IPS-18a (cell line): ENCODE measurements around the gene ZCCHC13.
"Not testable (repeated sequence)": the region's sequence is repeated elsewhere in the genome, so short reads cannot be mapped to it uniquely, and the experiment has no call there.

Experiments
- H3K27ac ChIP-seq: one replicate; pipeline ENCODE4 v1.5.1; 2013; ENCODE audit warnings: low read length
- H3K27me3 ChIP-seq: one replicate; pipeline ENCODE4 v1.6.1; 2013; ENCODE audit warnings: mild to moderate bottlenecking, low read length; ENCODE audit not compliant: control insufficient read depth, insufficient read depth
- H3K36me3 ChIP-seq: one replicate; pipeline ENCODE4 v1.6.1; 2013; ENCODE audit warnings: low read depth, low read length; ENCODE audit not compliant: control insufficient read depth
- H3K4me1 ChIP-seq: one replicate; pipeline ENCODE4 v1.6.1; 2013; ENCODE audit warnings: low read depth, low read length; ENCODE audit not compliant: control insufficient read depth
- H3K4me3 ChIP-seq: one replicate; pipeline ENCODE4 v1.5.1; 2013; ENCODE audit warnings: low read length
- H3K9ac ChIP-seq: one replicate; pipeline ENCODE4 v1.6.1; 2013; ENCODE audit warnings: mild to moderate bottlenecking, low read length, moderate library complexity
- H3K9me3 ChIP-seq: one replicate; pipeline ENCODE4 v1.6.1; 2013; ENCODE audit warnings: low read depth, low read length; ENCODE audit not compliant: control insufficient read depth

The ZCCHC13 gene

DNA sequence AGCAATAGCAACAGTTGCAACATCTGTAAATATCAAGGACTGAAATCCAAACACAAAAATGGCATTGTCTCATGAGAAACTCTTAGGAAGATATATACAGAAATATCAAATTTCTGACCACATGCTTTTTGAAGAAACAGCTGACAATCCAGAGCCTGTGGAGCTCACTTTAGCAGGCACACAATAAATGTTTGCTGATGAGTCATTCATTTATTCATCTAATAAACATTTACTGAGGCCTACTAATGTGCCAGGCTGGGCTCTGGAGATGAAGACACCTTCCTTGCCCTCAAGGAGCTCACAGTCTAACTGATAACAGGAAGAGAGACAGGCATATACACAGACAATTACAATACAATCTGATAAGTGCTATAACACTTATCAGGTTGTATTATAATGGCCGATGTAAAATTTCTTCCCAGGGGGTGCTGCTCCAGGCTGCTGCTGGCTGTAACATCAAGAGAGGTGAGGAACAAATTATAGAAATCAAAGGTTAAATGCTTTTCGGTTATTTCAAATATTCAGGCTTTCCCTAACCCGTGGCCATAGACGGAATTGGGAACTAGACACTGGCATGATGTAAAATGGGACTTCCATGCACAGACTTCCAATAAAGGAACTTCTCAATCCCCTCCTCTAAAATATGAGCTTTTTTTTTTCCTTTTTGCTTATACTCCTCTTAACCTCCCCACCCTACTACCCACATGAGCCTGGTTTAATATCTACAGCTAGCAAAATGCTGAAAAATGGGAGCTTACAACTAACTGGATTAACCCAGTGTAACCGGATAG is 16.8 kb upstream of the ZCCHC13 start:
- H3K9me3 ChIP-seq = no peaks in the 10 kb centered on the region
- H3K9ac ChIP-seq = no peak overlapping the region
- peaks cover 24% of the 10 kb centered on the region for H3K36me3 ChIP-seq
- H3K27ac ChIP-seq = no peak overlapping the region
- no peaks in the 10 kb centered on the region for H3K27me3 ChIP-seq
- no peak overlapping the region for H3K4me3 ChIP-seq
- H3K4me1 ChIP-seq = peaks cover 62% of the 10 kb centered on the region

DNA sequence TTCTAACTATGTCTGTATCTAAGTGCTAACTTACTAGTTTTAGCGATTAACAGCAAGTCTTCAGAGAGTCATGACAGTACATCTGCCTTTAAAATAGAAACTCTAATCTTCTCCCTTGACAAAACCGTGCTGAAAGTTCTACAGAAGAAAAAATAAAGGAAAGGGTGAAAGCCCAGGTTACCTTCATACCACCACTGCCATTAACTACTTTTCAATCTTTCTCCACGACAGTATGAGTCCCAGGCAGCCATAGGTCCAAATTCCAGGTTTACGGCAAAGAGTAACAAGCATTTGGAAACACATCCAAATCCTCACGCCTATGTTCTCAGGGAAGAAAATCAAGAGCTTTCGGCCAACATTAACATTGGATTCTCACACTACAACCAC is 12.4 kb upstream of the ZCCHC13 start:
- peak overlapping the region; percentile 75 for H3K4me3 ChIP-seq
- H3K27ac ChIP-seq = peak overlapping the region; percentile 80
- H3K4me1 ChIP-seq = peaks cover 26% of the 10 kb centered on the region
- peaks cover 9% of the 10 kb centered on the region for H3K36me3 ChIP-seq
- H3K9ac ChIP-seq = peak overlapping the region; percentile 89
- H3K27me3 ChIP-seq = no peaks in the 10 kb centered on the region
- no peaks in the 10 kb centered on the region for H3K9me3 ChIP-seq

DNA sequence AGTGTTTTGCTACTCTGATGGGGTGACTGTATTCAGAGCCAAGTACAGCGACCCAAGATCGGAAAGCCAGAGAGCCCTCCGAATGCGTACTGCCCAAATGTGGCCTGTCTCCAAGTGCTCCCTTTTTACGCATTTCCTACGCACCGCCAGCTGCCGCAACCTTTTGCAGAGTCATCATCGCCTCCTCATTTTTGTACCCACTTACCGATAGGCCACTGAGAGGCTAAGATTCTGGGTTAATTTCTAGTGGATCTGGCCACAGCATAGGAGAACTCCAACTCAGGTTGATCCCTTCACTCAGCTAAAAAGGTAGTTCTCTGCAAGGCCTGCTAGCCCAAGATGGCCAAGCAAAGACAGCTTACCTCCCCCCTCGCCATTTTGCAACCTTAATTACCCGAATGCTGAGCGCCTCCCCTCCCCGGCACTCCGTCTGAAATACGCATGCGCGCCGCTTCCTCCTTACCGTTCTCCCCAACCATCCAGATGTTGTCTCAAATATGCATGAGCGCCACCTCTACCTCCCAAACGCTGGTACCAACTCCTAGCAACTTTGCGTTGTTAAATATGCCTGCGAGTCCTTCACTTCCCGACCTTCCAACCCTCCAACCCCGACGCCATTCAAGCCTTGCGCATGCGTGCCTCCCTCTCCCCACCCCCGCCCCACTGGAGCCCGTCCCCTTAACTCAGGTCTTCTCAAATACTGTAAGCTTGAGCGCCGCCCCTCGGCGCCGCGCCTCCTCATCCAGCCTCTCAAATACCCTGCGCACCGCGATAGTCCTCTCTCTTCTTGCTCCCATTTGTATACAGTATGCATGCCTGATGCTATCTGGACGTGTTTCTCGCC is 11.8 kb upstream of the ZCCHC13 start:
- Histone ChIP-seq H3K27me3 (no peaks in the 10 kb centered on the region), H3K9me3 (no peaks in the 10 kb centered on the region), H3K27ac (peak overlapping the region; percentile 80), H3K9ac (peak overlapping the region; percentile 89), H3K4me3 (peak overlapping the region; percentile 75), H3K4me1 (peaks cover 20% of the 10 kb centered on the region), H3K36me3 (peaks cover 4% of the 10 kb centered on the region)

DNA sequence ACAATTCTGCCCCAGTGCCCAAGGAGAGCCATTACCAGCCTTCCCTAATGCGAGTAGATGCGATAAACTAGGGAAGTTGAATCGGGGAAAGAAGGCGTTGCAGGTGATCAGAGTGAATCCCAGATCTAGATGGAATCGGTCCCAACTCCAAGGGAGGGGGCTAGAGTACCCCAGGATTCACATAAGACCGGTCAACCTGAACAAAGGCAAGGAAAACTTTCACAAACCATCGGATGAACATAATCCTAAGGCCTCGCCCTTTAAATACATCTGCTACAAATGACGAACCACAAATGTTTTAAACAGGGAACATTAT is 11.2 kb upstream of the ZCCHC13 start:
- peaks cover 18% of the 10 kb centered on the region for H3K4me1 ChIP-seq
- H3K36me3 ChIP-seq = peaks cover 4% of the 10 kb centered on the region
- no peak overlapping the region for H3K27ac ChIP-seq

DNA sequence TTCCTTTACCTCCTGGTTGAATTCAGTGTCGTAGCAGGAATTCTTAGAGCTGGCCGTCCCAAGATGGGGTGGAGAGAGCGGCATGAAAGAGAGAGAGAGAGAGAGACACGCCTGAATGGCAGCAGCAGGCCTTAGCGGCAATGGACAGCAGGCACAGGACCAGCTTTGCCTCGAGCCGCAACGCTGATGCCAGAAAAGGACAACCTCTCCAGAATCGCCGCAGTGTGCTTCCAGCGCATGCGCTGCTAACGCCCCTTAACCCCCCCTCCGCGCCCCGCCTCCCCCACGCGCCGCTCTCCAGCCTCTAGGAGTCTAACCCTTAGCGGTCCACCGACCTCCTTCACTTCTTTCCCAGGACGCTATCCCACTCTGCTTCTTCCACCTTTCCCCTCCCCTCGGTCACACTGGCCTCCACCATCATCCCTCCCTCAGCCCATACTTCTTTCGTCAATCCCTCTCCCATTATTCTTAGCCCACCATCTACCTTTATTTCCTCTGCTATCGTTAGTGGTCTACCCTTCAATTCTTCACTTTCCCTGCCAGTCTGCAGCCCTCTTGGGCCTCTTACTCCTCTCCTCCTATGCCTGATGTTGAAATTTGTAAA is 10.5 kb upstream of the ZCCHC13 start:
- no peak overlapping the region for H3K27ac ChIP-seq

More for the DNA sequence above, 11.2 kb upstream of the ZCCHC13 start:
- Histone ChIP-seq H3K9ac (peak overlapping the region; percentile 89), H3K4me3 (peak overlapping the region; percentile 75), H3K9me3 (no peaks in the 10 kb centered on the region), H3K27me3 (no peaks in the 10 kb centered on the region)

DNA sequence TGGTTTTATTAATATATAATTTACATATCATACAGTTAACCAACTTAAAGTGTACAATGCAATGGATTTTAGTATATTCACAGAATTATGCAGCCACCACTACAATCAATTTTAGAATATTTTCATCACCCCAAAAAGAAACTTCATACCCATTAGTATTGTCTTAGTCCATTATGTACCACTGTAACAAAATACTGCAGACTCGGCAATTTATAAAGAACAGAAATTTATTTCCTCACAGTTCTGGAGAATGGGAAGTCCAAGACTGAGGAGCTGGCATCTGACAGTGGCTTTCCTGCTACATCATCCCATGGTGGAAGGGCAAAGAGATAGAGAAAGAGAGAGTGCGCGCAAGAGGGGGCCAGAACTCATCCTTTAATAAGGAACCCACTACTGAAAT is 8.9 kb upstream of the ZCCHC13 start:
- Histone ChIP-seq H3K4me1 (peaks cover 14% of the 10 kb centered on the region), H3K4me3 (no peak overlapping the region), H3K9me3 (no peaks in the 10 kb centered on the region)

More for the DNA sequence above, 10.5 kb upstream of the ZCCHC13 start:
- Histone ChIP-seq H3K9ac (peak overlapping the region; percentile 89), H3K4me1 (peaks cover 18% of the 10 kb centered on the region), H3K36me3 (peaks cover 4% of the 10 kb centered on the region), H3K4me3 (peak overlapping the region; percentile 75), H3K27me3 (no peaks in the 10 kb centered on the region), H3K9me3 (no peaks in the 10 kb centered on the region)

DNA sequence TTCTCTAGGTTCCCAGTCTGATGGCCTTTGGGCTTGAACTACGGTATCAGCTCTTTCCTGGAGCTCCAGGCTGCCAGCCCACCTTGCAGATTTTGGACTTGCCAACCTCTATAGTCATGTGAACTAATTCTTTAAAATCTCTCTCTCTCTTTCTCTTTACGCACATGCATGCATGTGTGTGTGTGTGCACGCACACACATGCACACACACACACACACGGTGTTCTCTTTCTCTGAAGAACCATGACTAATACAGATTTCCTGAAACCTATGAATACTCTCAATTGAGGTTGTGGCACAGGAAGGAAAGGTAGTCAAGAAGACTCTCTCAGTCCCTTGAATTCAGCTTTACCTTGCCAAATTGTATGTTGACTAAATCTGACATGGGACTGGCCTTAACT is 6.2 kb upstream of the ZCCHC13 start:
- Histone ChIP-seq H3K27me3 (no peaks in the 10 kb centered on the region), H3K4me1 (peaks cover 9% of the 10 kb centered on the region), H3K9ac (no peak overlapping the region), H3K9me3 (no peaks in the 10 kb centered on the region), H3K27ac (no peak overlapping the region), H3K4me3 (no peak overlapping the region), H3K36me3 (no peaks in the 10 kb centered on the region)

More for the DNA sequence above, 8.9 kb upstream of the ZCCHC13 start:
- no peak overlapping the region for H3K27ac ChIP-seq
- no peaks in the 10 kb centered on the region for H3K36me3 ChIP-seq
- H3K9ac ChIP-seq = no peak overlapping the region
- no peaks in the 10 kb centered on the region for H3K27me3 ChIP-seq

DNA sequence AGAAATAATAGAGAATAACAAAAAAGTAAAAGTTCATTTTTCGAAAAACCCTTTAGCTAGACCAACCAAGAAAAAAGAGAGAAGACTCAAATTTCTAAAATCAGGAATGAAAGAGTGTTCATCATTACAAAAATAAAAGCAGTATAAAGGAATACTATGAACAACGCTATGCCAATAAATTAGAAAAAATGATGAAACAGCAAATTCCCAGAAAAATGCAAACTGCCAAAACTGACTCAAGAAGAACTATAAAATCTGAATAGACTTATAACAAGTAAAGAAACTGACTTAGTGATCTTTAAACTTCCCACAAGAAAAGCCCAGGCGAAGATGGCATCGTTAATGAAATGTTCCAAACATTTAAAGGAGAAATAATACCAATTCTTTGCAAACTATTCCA is 3.1 kb upstream of the ZCCHC13 start:
- Histone ChIP-seq H3K4me3 (no peak overlapping the region), H3K9ac (no peak overlapping the region), H3K36me3 (no peaks in the 10 kb centered on the region), H3K27me3 (no peaks in the 10 kb centered on the region), H3K4me1 (peaks cover 9% of the 10 kb centered on the region), H3K27ac (no peak overlapping the region), H3K9me3 (no peaks in the 10 kb centered on the region)

DNA sequence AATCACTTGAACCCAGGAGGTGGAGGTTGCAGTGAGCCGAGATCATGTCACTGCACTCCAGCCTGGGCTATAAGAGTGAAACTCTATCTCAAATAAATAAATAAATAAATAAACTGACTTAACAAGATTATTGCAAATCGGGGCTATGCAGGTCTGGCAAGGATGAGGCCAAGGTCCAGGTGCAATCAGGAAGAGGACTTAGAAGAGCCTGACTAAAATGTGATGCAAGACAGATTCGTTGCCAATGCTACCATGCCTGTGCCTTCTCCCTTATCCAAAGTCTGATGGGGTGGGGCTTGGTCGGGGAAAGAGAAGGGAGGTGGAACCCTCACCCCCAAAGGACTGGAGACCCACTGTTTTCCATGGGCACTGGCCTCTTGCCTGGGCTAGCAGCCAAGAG is 14.7 kb downstream of the ZCCHC13 start:
- Histone ChIP-seq H3K4me1 (no peaks in the 10 kb centered on the region), H3K9ac (no peak overlapping the region), H3K4me3 (no peak overlapping the region), H3K27ac (no peak overlapping the region), H3K9me3 (no peaks in the 10 kb centered on the region), H3K36me3 (no peaks in the 10 kb centered on the region), H3K27me3 (no peaks in the 10 kb centered on the region)

DNA sequence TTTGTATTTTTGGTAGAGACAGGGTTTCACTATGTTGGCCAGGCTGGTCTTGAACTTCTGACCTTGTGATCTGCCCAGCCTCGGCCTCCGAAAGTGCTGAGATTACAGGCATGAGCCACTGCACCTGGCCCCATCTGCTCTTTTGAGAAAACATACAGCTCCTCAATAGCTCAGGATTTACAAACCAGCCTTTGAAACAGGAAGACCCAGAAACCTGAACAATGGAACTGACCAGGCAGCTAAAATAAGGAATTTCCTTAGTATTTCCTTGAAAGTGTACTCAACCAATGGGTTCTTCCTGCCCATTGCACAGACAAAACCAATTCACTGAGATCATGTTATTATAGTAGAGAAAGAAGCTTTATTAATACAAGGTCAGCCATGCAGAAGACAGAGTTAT is 15.3 kb downstream of the ZCCHC13 start:
- H3K27me3 ChIP-seq, H3K9ac ChIP-seq, H3K27ac ChIP-seq, H3K4me1 ChIP-seq, H3K4me3 ChIP-seq, H3K9me3 ChIP-seq, H3K36me3 ChIP-seq: not testable (repeated sequence)

DNA sequence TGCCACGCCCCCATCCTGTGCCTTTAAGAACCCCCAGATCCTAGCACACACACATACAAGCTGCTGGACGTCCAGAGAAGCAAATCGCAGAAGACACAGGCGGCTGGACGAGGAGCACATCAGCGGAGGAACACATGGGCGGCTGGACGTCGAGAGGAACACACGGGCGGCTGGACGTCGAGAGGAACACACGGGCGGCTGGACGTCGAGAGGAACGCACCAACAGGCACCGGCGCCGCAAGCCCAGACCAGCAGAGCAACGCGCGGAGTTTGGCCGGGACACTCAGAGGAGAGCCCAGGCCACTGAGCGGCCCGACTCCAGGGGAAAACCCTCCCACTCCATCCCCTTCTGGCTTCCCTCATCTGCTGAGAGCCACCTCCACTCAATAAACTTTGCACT is 17.2 kb downstream of the ZCCHC13 start:
- no peak overlapping the region for H3K9ac ChIP-seq

More for the DNA sequence above, 17.2 kb downstream of the ZCCHC13 start:
- H3K4me3 ChIP-seq = no peak overlapping the region
- H3K36me3 ChIP-seq = no peaks in the 10 kb centered on the region
- H3K4me1 ChIP-seq = peaks cover 19% of the 10 kb centered on the region
- H3K27me3 ChIP-seq = no peaks in the 10 kb centered on the region
- no peaks in the 10 kb centered on the region for H3K9me3 ChIP-seq
- no peak overlapping the region for H3K27ac ChIP-seq
